RWPE1 (cell line): ENCODE measurements around the gene NCAPG2.

ENCODE experiments used
- CTCF ChIA-PET: fragments of 350-600 bp; sonication (Branson Sonifier 250); formaldehyde crosslinking; extraction: SDS; loops from one replicate; lab custom pipeline; 2021; lab: Yijun Ruan, JAX
- POLR2A ChIA-PET: fragments of 400-600 bp; formaldehyde crosslinking; extraction: SDS; loops from one replicate; lab custom pipeline; 2020; ENCODE audit warnings: antibody characterized with exemption; ENCODE audit not compliant: low non-redundant PET; lab: Yijun Ruan, JAX
- DNase-seq: peaks from one replicate; pipeline ENCODE4 v3.0.0; 2012; ENCODE audit warnings: low spot score
- H3K27ac ChIP-seq: fragments of 450-650 bp; 2 replicates; pipeline ENCODE4 v1.5.1; 2017
- CTCF ChIP-seq: fragments of 450-650 bp; conservative IDR thresholded peaks from 2 replicates; pipeline ENCODE4 v1.5.1; 2017; ENCODE audit warnings: low read depth, mild to moderate bottlenecking

The NCAPG2 gene

GRCh38 chr7:158666401-158666800, 38.2 kb downstream of the NCAPG2 start:
- ChIA-PET POLR2A (no interaction called here), CTCF (no interaction called here)
- H3K27ac ChIP-seq: no peak overlapping the region
- TF ChIP-seq CTCF: no peak
- DNase-seq: no peak

DNA sequence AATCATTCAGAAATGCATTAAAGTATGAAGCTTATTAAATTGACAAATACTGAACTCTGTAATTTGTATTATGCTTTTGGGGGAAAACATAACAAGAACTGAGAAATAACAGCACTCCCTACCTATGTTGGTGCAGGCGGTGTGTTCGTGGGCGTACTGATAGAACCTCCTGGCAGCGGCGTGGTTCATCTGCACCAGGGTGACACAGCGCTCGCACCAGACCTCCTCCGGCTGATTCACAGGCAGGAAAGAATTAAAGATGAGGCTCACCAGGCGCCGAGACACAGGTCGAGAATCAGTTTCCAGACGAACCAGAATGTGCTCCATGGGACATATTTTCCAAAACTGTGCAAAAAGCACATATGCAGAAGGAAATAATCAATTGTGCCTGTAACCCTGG, 40.2 kb downstream of the NCAPG2 start:
- no peak for TF ChIP-seq CTCF
- DNase-seq: no peak
- POLR2A ChIA-PET: no interaction called here

GRCh38 chr7:158663428-158663741, 41.2 kb downstream of the NCAPG2 start:
- no peak for DNase-seq
- TF ChIP-seq CTCF: no peak
- peak overlapping the region; percentile 21 for H3K27ac ChIP-seq
- CTCF ChIA-PET: no interaction called here
- POLR2A ChIA-PET: no interaction called here

More for the DNA sequence above, 40.2 kb downstream of the NCAPG2 start:
- CTCF ChIA-PET: no interaction called here
- H3K27ac ChIP-seq: no peak overlapping the region

DNA sequence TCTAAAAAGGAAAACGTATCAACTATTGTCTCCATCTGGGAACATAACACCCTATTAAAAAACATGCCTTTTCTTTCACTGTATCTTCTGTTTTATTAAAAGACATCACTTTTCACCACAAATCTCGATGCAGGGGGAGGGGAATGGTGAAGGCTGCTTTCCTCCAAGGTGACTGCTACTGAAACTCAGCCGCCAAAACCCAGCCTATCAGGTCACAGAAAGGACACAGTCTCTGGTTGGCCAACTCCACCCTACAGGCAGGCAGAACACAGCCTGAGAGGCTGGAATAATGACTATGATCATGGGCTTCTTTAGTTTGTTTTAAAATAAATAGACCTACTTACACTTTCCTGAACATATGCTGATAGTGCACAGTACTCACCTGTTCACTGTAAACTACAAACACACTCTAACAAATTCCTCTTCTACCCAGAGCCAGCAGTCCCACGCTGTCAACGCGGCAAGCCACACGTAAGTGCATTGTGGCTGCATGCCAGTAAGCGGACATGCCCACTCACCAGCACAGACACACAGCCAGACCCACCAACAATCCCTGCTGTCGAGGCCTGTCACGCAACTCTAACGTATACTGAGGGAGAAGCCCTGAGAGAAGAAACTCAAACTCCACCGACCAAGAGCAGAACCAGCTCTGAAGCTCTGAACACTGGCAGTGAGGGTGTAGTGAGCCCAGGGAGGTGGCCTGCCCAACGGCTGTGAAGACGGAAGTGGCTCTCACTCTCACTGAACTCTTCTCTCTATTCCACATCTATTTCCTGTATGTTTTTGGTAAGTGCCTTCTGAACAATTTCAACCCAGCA, 41.8 kb downstream of the NCAPG2 start:
- TF ChIP-seq CTCF: no peak
- H3K27ac ChIP-seq: peak overlapping the region; percentile 21
- ChIA-PET POLR2A (no interaction called here), CTCF (no interaction called here)
- DNase-seq: no peak

GRCh38 chr7:158658475-158658874, 46.1 kb downstream of the NCAPG2 start:
- no peak for DNase-seq
- ChIA-PET POLR2A (no interaction called here), CTCF (no interaction called here)
- TF ChIP-seq CTCF: no peak
- no peak overlapping the region for H3K27ac ChIP-seq

DNA sequence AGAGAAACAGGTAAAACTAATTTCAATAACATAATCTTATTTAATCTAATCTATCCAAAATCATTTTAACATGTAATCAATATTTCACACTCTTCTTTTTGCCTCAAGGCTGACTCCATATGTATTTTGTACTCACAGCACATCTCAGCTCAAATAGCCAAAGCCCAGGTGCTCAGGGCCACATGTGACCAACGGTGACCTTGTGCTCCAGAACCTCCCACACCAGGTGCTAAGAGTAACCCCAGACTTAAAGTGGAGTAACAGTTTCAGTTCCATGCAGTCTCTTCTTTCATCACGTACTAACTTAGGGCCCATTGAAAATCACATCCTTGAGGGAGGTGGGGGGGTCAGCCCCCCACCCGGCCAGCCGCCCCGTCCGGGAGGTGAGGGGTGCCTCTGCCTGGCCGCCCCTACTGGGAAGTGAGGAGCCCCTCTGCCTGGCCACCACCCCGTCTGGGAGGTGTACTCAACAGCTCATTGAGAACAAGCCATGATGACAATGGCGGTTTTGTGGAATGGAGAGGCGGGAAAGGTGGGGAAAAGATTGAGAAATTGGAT, 47.3 kb downstream of the NCAPG2 start:
- no peak overlapping the region for H3K27ac ChIP-seq
- TF ChIP-seq CTCF: no peak
- CTCF ChIA-PET: interaction anchor here (1.1 kb wide), 1 partner anchor 320 kb away, joined by 7 read pairs; no protein-coding TSS in a partner anchor
- POLR2A ChIA-PET: no interaction called here
- no peak for DNase-seq
